ENCODE results near the gene KLHL3.

Gene KLHL3

DNA sequence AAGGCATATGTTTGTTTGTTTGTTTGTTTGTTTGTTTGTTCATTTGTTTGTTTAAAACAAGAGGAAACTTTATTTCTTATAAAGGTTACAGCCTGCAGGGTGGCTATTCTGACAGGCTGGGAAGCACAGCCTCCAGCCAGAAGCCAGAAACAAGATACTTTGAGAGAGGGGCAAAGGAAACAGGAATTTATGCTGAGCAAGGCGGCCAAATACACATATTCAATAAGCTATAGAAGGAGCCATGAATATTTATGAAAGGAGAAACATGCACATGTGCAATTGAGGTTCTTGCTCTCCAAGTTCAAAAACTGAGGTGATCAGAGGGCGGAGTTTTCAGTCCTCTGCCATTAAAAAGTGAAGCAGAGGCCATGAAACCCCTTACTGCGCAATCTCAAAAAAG, 19.6 kb downstream of the KLHL3 start:
- Histone ChIP-seq H3K27ac (ENCODE audit: extremely low read depth, low read depth, low read length) (no peak overlapping the region), H3K36me3 (ENCODE audit: control insufficient read depth in 2 of 2, insufficient read depth in 1 of 2, low read length in 2 of 2) (peaks cover 0 to 4% of the 10 kb centered on the region in 2 experiments; a peak in 1 of 3 replicates), H3K9me3 (ENCODE audit: control insufficient read depth, insufficient read depth, low read depth, low read length) (no peaks in the 10 kb centered on the region), H3K4me1 (ENCODE audit: control insufficient read depth, insufficient read depth, low read length) (0 out of 2 replicates have a peak, but pooled peaks cover 2% of the 10 kb centered on the region), H3K4me3 (ENCODE audit: low read depth, low read length) (no peak overlapping the region)
- POLR2A ChIA-PET = no interaction called here
- CTCF ChIA-PET = no interaction called here
- TF ChIP-seq, protein P1, sequence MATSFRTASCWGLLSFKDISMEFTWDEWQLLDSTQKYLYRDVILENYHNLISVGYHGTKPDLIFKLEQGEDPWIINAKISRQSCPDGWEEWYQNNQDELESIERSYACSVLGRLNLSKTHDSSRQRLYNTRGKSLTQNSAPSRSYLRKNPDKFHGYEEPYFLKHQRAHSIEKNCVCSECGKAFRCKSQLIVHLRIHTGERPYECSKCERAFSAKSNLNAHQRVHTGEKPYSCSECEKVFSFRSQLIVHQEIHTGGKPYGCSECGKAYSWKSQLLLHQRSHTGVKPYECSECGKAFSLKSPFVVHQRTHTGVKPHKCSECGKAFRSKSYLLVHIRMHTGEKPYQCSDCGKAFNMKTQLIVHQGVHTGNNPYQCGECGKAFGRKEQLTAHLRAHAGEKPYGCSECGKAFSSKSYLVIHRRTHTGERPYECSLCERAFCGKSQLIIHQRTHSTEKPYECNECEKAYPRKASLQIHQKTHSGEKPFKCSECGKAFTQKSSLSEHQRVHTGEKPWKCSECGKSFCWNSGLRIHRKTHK (tag by site-specific recombination; IDR thresholded peaks at IDR 0.05) = no peak
- no peak for TF ChIP-seq ZNF10 (tag by site-specific recombination; IDR thresholded peaks at IDR 0.05)
- no peak for TF ChIP-seq ZSCAN30 (tag by site-specific recombination; IDR thresholded peaks at IDR 0.05)
- TF ChIP-seq, protein P2, sequence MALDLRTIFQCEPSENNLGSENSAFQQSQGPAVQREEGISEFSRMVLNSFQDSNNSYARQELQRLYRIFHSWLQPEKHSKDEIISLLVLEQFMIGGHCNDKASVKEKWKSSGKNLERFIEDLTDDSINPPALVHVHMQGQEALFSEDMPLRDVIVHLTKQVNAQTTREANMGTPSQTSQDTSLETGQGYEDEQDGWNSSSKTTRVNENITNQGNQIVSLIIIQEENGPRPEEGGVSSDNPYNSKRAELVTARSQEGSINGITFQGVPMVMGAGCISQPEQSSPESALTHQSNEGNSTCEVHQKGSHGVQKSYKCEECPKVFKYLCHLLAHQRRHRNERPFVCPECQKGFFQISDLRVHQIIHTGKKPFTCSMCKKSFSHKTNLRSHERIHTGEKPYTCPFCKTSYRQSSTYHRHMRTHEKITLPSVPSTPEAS (tag by site-specific recombination; IDR thresholded peaks at IDR 0.05) = no peak
- TF ChIP-seq, protein P3, sequence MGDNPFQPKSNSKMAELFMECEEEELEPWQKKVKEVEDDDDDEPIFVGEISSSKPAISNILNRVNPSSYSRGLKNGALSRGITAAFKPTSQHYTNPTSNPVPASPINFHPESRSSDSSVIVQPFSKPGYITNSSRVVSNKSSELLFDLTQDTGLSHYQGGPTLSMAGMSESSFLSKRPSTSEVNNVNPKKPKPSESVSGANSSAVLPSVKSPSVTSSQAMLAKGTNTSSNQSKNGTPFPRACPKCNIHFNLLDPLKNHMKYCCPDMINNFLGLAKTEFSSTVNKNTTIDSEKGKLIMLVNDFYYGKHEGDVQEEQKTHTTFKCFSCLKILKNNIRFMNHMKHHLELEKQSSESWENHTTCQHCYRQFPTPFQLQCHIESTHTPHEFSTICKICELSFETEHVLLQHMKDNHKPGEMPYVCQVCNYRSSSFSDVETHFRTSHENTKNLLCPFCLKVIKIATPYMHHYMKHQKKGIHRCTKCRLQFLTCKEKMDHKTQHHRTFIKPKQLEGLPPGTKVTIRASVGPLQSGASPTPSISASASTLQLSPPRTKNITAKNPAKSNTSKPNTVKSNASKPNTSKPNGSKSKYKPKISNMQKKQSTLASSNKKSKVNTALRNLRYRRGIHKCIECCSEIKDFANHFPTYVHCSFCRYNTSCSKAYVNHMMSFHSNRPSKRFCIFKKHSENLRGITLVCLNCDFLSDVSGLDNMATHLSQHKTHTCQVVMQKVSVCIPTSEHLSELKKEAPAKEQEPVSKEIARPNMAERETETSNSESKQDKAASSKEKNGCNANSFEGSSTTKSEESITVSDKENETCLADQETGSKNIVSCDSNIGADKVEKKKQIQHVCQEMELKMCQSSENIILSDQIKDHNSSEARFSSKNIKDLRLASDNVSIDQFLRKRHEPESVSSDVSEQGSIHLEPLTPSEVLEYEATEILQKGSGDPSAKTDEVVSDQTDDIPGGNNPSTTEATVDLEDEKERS (tag by site-specific recombination; IDR thresholded peaks at IDR 0.05) = no peak
- TF ChIP-seq, protein P4, sequence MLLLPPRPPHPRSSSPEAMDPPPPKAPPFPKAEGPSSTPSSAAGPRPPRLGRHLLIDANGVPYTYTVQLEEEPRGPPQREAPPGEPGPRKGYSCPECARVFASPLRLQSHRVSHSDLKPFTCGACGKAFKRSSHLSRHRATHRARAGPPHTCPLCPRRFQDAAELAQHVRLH (tag by site-specific recombination; IDR thresholded peaks at IDR 0.05) = no peak
- TF ChIP-seq ZBTB1 (tag by site-specific recombination; IDR thresholded peaks at IDR 0.05) = no peak
- TF ChIP-seq ZNF776 (tag by site-specific recombination; IDR thresholded peaks at IDR 0.05; ENCODE audit: borderline replicate concordance) = no peak
- no peak for TF ChIP-seq PRDM1 (tag by site-specific recombination; IDR thresholded peaks at IDR 0.05)
- no peak for TF ChIP-seq KLF10 (tag by site-specific recombination; IDR thresholded peaks at IDR 0.05)
- no peak for TF ChIP-seq ZNF837 (tag by site-specific recombination; IDR thresholded peaks at IDR 0.05)
- TF ChIP-seq ZNF768 (tag by site-specific recombination; IDR thresholded peaks at IDR 0.05) = no peak
- no peak for TF ChIP-seq KLF7 (tag by site-specific recombination; IDR thresholded peaks at IDR 0.05; ENCODE audit: borderline replicate concordance)

DNA sequence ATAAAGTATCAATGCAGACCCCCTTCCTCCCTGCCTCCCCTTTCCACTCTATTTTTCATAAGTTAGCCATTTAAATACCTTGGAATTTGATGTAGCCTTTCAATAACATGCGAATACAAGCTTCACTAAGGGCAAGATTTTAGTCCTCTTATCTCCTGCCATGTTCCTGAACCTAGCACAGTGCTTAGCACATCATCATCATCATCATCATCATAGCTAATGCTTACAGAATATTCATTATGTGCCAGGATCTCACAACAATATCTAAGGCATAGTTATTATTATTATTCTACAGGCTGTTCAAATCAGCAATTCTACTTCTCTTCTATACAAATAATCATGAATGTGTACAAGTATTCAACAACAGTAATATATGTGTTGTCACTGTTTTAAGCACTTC, 20.4 kb downstream of the KLHL3 start:
- H3K4me3 ChIP-seq (ENCODE audit: low read depth, low read length) = no peak overlapping the region
- H3K9me3 ChIP-seq (ENCODE audit: control insufficient read depth, insufficient read depth, low read depth, low read length) = no peaks in the 10 kb centered on the region
- H3K36me3 ChIP-seq (ENCODE audit: control insufficient read depth in 2 of 2, insufficient read depth in 1 of 2, low read length in 2 of 2) = peaks cover 0 to 2% of the 10 kb centered on the region in 2 experiments; a peak in 1 of 3 replicates
- H3K4me1 ChIP-seq (ENCODE audit: control insufficient read depth, insufficient read depth, low read length) = 0 out of 2 replicates have a peak, but pooled peaks cover 2% of the 10 kb centered on the region
- CTCF ChIA-PET = interaction anchor here (0.7 kb wide), 2 partner anchors 12 to 200 kb away, joined by 3 read pairs; no protein-coding TSS in a partner anchor
- POLR2A ChIA-PET = no interaction called here
- H3K27ac ChIP-seq (ENCODE audit: extremely low read depth, low read depth, low read length) = no peak overlapping the region
- TF ChIP-seq, protein P5, sequence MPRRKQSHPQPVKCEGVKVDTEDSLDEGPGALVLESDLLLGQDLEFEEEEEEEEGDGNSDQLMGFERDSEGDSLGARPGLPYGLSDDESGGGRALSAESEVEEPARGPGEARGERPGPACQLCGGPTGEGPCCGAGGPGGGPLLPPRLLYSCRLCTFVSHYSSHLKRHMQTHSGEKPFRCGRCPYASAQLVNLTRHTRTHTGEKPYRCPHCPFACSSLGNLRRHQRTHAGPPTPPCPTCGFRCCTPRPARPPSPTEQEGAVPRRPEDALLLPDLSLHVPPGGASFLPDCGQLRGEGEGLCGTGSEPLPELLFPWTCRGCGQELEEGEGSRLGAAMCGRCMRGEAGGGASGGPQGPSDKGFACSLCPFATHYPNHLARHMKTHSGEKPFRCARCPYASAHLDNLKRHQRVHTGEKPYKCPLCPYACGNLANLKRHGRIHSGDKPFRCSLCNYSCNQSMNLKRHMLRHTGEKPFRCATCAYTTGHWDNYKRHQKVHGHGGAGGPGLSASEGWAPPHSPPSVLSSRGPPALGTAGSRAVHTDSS (tag by site-specific recombination; IDR thresholded peaks at IDR 0.05) = 0 out of 2 replicates have a peak, but pooled peaks have one; percentile 27
- TF ChIP-seq, protein P6, sequence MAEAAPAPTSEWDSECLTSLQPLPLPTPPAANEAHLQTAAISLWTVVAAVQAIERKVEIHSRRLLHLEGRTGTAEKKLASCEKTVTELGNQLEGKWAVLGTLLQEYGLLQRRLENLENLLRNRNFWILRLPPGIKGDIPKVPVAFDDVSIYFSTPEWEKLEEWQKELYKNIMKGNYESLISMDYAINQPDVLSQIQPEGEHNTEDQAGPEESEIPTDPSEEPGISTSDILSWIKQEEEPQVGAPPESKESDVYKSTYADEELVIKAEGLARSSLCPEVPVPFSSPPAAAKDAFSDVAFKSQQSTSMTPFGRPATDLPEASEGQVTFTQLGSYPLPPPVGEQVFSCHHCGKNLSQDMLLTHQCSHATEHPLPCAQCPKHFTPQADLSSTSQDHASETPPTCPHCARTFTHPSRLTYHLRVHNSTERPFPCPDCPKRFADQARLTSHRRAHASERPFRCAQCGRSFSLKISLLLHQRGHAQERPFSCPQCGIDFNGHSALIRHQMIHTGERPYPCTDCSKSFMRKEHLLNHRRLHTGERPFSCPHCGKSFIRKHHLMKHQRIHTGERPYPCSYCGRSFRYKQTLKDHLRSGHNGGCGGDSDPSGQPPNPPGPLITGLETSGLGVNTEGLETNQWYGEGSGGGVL (tag by site-specific recombination; IDR thresholded peaks at IDR 0.05) = no peak
